Activated naive CD4-positive, alpha-beta T cell (primary cell): ENCODE measurements around the gene RGS19.
"Not testable (repeated sequence)": the region's sequence is repeated elsewhere in the genome, so short reads cannot be mapped to it uniquely, and the experiment has no call there.

Source experiments
- DNase-seq, 4 experiments: peaks; one replicate each; lab custom pipeline; 2025; lab: John Stamatoyannopoulos, UW

RGS19 gene

GRCh38 chr20:64092258-64093012 lies 13.1 kb upstream of the RGS19 start:
- no peak for DNase-seq

GRCh38 chr20:64091770-64092169 lies 12.5 kb upstream of the RGS19 start:
- DNase-seq: no peak

GRCh38 chr20:64091340-64091739 lies 12.0 kb upstream of the RGS19 start:
- no peak for DNase-seq

GRCh38 chr20:64090165-64090564 lies 10.8 kb upstream of the RGS19 start:
- no peak for DNase-seq

GRCh38 chr20:64088586-64088985 lies 9.3 kb upstream of the RGS19 start:
- DNase-seq: not testable (repeated sequence)

GRCh38 chr20:64087226-64087825 lies 8.0 kb upstream of the RGS19 start:
- DNase-seq: not testable (repeated sequence)

GRCh38 chr20:64086801-64087200 lies 7.5 kb upstream of the RGS19 start:
- DNase-seq: no peak

- no peak for DNase-seq
Measured at GRCh38 chr20:64084685-64085152, 5.4 kb upstream of the RGS19 start.

- DNase-seq: no peak
Measured at GRCh38 chr20:64083804-64084684, 4.7 kb upstream of the RGS19 start, which contains the start of gene LKAAEAR1. Gene LKAAEAR1 (minus strand): TSS chr20:64084398. CDS start chr20:64084219, 179 bp downstream.

GRCh38 chr20:64083378-64083803 lies 4.1 kb upstream of the RGS19 start:
- DNase-seq: peak in 3 of 4 experiments; percentile 33 to 58 (median 43)

GRCh38 chr20:64082820-64083377 lies 3.6 kb upstream of the RGS19 start:
- no peak for DNase-seq

GRCh38 chr20:64082126-64082731 lies 2.9 kb upstream of the RGS19 start:
- DNase-seq: no peak

GRCh38 chr20:64081624-64081964 lies 2.3 kb upstream of the RGS19 start:
- DNase-seq: no peak

- DNase-seq: no peak
Measured at GRCh38 chr20:64080813-64081623, 1.7 kb upstream of the RGS19 start.

- DNase-seq: peak in 1 of 4 experiments; percentile 39
Measured at GRCh38 chr20:64080013-64080812, 895 bp upstream of the RGS19 start, which contains the start of gene OPRL1. Gene OPRL1 (plus strand): TSS chr20:64080082. CDS start chr20:64092721, 12,639 bp downstream.

GRCh38 chr20:64078934-64079272 lies 415 bp downstream of the RGS19 start:
- DNase-seq: no peak

- DNase-seq: peak in 2 of 4 experiments; percentile 56 to 60
Measured at GRCh38 chr20:64077876-64078551, 1.3 kb downstream of the RGS19 start.

GRCh38 chr20:64077541-64077875 lies 1.8 kb downstream of the RGS19 start:
- no peak for DNase-seq

GRCh38 chr20:64077094-64077493 lies 2.2 kb downstream of the RGS19 start:
- peak in 1 of 4 experiments; percentile 17 for DNase-seq
